ENCODE results near the gene GOLGA8K.
"Not testable (repeated sequence)": the region's sequence is repeated elsewhere in the genome, so short reads cannot be mapped to it uniquely, and the experiment has no call there.

DNA sequence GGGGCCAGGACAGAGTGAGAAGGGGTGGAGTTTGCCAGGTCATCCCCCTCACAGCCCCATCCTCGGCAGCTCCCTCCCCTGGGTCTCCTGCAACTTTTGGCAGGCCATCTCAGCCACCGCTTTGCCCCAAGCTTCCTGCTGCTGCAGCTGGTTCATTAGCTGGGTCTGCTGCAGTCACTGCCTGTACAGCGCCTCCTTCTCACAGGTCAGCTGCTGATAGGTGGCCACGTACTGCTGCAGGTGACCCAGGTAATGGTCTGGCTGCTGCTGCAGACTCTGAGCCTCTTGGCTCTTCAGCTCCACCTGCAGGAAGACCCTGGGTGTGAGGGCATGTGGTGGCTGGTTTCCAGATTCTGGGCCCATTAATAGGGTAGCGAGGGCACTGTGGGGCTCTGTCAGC lies 8.3 kb downstream of the GOLGA8K start:
- not testable (repeated sequence) for TF ChIP-seq POLR2A (IDR thresholded peaks at IDR 0.05)
- TF ChIP-seq, protein P1, sequence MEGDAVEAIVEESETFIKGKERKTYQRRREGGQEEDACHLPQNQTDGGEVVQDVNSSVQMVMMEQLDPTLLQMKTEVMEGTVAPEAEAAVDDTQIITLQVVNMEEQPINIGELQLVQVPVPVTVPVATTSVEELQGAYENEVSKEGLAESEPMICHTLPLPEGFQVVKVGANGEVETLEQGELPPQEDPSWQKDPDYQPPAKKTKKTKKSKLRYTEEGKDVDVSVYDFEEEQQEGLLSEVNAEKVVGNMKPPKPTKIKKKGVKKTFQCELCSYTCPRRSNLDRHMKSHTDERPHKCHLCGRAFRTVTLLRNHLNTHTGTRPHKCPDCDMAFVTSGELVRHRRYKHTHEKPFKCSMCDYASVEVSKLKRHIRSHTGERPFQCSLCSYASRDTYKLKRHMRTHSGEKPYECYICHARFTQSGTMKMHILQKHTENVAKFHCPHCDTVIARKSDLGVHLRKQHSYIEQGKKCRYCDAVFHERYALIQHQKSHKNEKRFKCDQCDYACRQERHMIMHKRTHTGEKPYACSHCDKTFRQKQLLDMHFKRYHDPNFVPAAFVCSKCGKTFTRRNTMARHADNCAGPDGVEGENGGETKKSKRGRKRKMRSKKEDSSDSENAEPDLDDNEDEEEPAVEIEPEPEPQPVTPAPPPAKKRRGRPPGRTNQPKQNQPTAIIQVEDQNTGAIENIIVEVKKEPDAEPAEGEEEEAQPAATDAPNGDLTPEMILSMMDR (IDR thresholded peaks at IDR 0.05), result not testable (repeated sequence)
